Astrocyte of the spinal cord (primary cell): ENCODE results near the gene CBY2.

Experiments used
- DNase-seq: peaks from one replicate; pipeline ENCODE4 v3.0.0; 2011; ENCODE audit warnings: low read depth, low spot score
- H3K4me3 ChIP-seq: 2 replicates; pipeline ENCODE4 v1.5.1; 2011; ENCODE audit warnings: low read depth, mild to moderate bottlenecking, low read length, moderate library complexity
- CTCF ChIP-seq: IDR thresholded peaks from 2 replicates; pipeline ENCODE4 v1.5.1; 2012; ENCODE audit warnings: low read depth, mild to moderate bottlenecking, low read length, inconsistent platforms
- in situ Hi-C: cut with HindIII; loops from 2 replicates; pipeline ENCODE4 v1.10.0; 2017; ENCODE audit warnings: low sequenced_read_pairs

Gene CBY2

DNA sequence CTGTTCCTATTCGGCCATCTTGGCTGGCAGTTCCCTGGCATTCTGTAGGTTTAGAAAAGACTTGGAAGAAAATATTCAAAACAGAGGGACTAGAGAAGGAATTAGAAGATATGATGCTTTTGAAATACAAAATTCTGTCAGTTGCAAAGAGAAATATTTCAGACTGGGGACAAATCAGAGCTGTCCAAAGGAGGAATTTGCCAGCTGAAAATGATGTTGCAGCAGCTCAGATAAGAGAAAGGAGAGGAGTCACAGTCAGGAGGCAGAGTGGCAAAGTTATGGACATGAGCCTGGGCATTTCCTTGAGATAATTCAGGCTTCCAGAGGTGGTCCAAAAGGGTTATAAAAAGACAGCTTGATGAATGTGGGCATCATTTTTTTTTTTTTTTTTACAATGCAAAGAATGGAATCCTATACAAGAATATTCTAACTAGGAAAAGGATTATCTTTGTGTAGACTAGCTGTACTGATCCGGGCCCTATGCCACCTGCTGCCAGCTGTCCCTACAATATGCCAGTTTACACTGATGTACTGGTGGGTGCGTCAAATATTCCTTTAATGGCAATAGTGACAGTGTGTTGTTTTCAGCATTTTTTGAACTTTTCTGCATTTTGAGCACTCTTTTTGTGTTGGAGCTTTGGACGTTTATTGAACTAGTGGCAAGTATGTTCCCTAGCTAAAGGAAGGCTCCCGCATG, 31.8 kb upstream of the CBY2 start:
- in situ Hi-C loops = no loop called here
- H3K4me3 ChIP-seq = no peak overlapping the region
- TF ChIP-seq CTCF = no peak
- no peak for DNase-seq

- in situ Hi-C loops = no loop called here
- H3K4me3 ChIP-seq = no peak overlapping the region
- peak; percentile 81 for DNase-seq
- TF ChIP-seq CTCF = no peak
Observed at GRCh38 chr13:45674908-45675307, 27.2 kb upstream of the CBY2 start.

DNA sequence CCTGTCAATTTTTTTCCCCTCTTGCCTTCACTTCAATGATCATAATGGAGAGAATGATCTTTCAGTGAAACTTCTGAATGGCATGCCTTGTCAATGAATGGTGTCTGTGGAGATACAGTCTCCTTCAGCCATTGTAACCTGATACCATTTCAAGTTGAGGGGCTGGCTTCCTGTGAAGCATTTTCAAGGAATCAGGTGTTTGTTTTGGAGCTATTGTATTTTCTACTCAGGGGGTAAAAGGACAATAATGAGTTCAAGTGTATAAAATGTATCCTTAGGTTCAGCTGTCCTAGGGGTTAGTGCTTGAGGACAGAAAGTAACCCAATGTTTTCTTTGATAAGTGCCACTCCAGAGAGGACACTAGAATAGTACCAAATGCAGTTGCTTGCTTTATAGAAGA, 23.8 kb upstream of the CBY2 start:
- no peak for DNase-seq
- TF ChIP-seq CTCF = no peak
- H3K4me3 ChIP-seq = no peak overlapping the region
- in situ Hi-C loops = no loop called here

GRCh38 chr13:45681113-45681512, 21.0 kb upstream of the CBY2 start:
- no peak overlapping the region for H3K4me3 ChIP-seq
- in situ Hi-C loops = no loop called here
- no peak for TF ChIP-seq CTCF
- peak; percentile 29 for DNase-seq

DNA sequence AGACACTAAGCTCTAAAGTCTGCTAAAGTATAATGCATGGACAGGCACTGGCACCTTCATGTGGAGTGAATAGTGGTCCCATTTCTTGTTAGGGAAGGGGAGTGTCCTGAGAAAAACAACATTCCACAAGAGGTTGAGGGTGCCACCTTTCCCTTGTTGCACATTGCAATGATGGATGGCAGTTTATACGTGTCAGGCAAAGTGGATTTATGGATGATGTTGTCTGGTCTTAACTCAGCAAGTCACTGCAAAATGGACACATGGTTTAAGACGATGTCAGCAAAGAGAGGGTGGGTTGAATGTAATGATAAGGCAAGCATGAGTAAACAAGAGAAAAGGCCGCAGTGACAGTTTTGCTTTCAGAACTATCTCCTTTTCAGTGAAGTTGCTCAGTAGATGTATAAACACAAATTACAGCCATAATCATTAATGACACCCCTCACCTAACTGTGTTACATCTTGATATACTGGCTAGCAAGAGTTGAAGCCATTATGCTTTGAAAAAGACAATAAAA, 19.6 kb upstream of the CBY2 start:
- in situ Hi-C loops = no loop called here
- no peak overlapping the region for H3K4me3 ChIP-seq
- no peak for DNase-seq
- no peak for TF ChIP-seq CTCF

DNA sequence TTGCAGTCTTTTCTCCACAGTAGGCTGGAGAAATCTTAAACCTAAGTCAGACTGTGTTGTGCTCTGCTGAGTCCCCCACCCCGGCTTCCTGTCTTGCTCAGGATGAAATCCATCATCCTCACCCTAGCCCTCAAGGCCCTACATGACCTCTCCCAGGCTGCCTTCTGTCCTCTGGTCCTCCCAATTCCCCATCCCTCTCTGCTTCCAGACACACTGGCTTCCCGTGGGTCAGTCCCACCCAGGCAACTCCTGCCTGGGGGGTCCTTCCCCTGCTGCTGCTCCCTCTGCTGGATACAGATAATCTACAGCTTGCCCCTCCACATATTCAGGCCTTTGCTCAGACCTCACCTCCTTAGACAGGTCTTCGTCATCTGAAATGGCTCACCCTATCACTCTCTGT, 18.4 kb upstream of the CBY2 start:
- in situ Hi-C loops = no loop called here
- TF ChIP-seq CTCF = peak; percentile 28
- H3K4me3 ChIP-seq = no peak overlapping the region
- no peak for DNase-seq
